ENCODE data around the gene CRHR1.

- no peak for TF ChIP-seq CTCF (IDR thresholded peaks at IDR 0.05)
- no peak for TF ChIP-seq EP300 (IDR thresholded peaks at IDR 0.05)
These were observed 49.8 kb downstream of the CRHR1 start for GRCh38 chr17:45833920-45834319.
